SK-N-SH treated with all-trans-retinoic acid at 6 μM for 48 hours (cell line): ENCODE measurements around the gene ATP2C1.

Experiments used
- ATAC-seq: fragments of 200-7000 bp; cut with Tn5 transposase; 3 replicates; pipeline ENCODE4 v1.9.1; 2020; ENCODE audit warnings: mild to moderate bottlenecking, moderate library complexity
- ARNTL ChIP-seq: fragments of 450-650 bp; formaldehyde crosslinking; IDR thresholded peaks from 2 replicates; pipeline ENCODE4 v1.5.0; 2020; ENCODE audit warnings: low read depth, mild to moderate bottlenecking, moderate library complexity, borderline replicate concordance
- BACH2 ChIP-seq: fragments of 250-450 bp; sonication (Bioruptor Pico); IDR thresholded peaks from 2 replicates; pipeline ENCODE4 v1.9.0; 2021; ENCODE audit warnings: mild to moderate bottlenecking, borderline replicate concordance
- CREB5 ChIP-seq: fragments of 250-450 bp; sonication (Bioruptor Pico); IDR thresholded peaks from 2 replicates; pipeline ENCODE4 v1.5.1; 2020; ENCODE audit warnings: low read depth, mild to moderate bottlenecking, moderate library complexity
- CSDC2 ChIP-seq: fragments of 250-450 bp; sonication (Bioruptor Pico); IDR thresholded peaks from 2 replicates; pipeline ENCODE4 v1.5.0; 2020; ENCODE audit warnings: mild to moderate bottlenecking, moderate library complexity
- CSRNP3 ChIP-seq: fragments of 250-450 bp; sonication (Bioruptor Pico); IDR thresholded peaks from 2 replicates; pipeline ENCODE4 v1.5.1; 2021; ENCODE audit warnings: mild to moderate bottlenecking, moderate library complexity
- ESRRG ChIP-seq: fragments of 250-450 bp; sonication (Bioruptor Pico); IDR thresholded peaks from 2 replicates; pipeline ENCODE4 v1.6.1; 2021; ENCODE audit warnings: mild to moderate bottlenecking
- GLIS3 ChIP-seq: fragments of 250-450 bp; sonication (Bioruptor Pico); IDR thresholded peaks from 2 replicates; pipeline ENCODE4 v1.5.0; 2020; ENCODE audit warnings: mild to moderate bottlenecking, moderate library complexity
- ISL1 ChIP-seq: fragments of 250-450 bp; sonication (Bioruptor Pico); IDR thresholded peaks from 2 replicates; pipeline ENCODE4 v2.1.2; 2022; ENCODE audit warnings: mild to moderate bottlenecking, moderate library complexity
- OSR1 ChIP-seq: fragments of 250-450 bp; sonication (Bioruptor Pico); IDR thresholded peaks from 2 replicates; pipeline ENCODE4 v1.8.0; 2022; ENCODE audit warnings: moderate library complexity, mild to moderate bottlenecking, inconsistent platforms
- PATZ1 ChIP-seq: fragments of 250-450 bp; sonication (Bioruptor Pico); IDR thresholded peaks from 2 replicates; pipeline ENCODE4 v1.8.0; 2020; ENCODE audit warnings: mild to moderate bottlenecking, moderate library complexity, borderline replicate concordance
- POU6F1 ChIP-seq: fragments of 250-450 bp; sonication (Bioruptor Pico); IDR thresholded peaks from 2 replicates; pipeline ENCODE4 v1.8.0; 2021; ENCODE audit warnings: low read depth, mild to moderate bottlenecking, moderate library complexity, borderline replicate concordance
- PPARA ChIP-seq: fragments of 250-450 bp; sonication (Bioruptor Pico); IDR thresholded peaks from 2 replicates; pipeline ENCODE4 v1.5.0; 2020; ENCODE audit warnings: mild to moderate bottlenecking, borderline replicate concordance
- RARB ChIP-seq: fragments of 250-450 bp; sonication (Bioruptor Pico); IDR thresholded peaks from 2 replicates; pipeline ENCODE4 v1.8.0; 2021; ENCODE audit warnings: mild to moderate bottlenecking, moderate library complexity
- SNAI2 ChIP-seq: fragments of 250-450 bp; sonication (Bioruptor Pico); IDR thresholded peaks from 2 replicates; pipeline ENCODE4 v1.5.0; 2020; ENCODE audit warnings: mild to moderate bottlenecking, moderate library complexity
- TCF4 ChIP-seq: fragments of 250-450 bp; sonication (Bioruptor Pico); IDR thresholded peaks from 2 replicates; pipeline ENCODE4 v1.8.0; 2021; ENCODE audit warnings: mild to moderate bottlenecking, moderate library complexity, borderline replicate concordance
- TOX ChIP-seq: fragments of 250-450 bp; sonication (Bioruptor Pico); IDR thresholded peaks from 2 replicates; pipeline ENCODE4 v1.8.0; 2021; ENCODE audit warnings: mild to moderate bottlenecking, moderate library complexity, borderline replicate concordance
- TSHZ2 ChIP-seq: fragments of 250-450 bp; sonication (Bioruptor Pico); IDR thresholded peaks from 2 replicates; pipeline ENCODE4 v1.5.0; 2020; ENCODE audit warnings: mild to moderate bottlenecking, moderate library complexity
- ZC3H10 ChIP-seq: fragments of 250-450 bp; sonication (Bioruptor Pico); IDR thresholded peaks from 2 replicates; pipeline ENCODE4 v1.5.1; 2021; ENCODE audit warnings: mild to moderate bottlenecking, moderate library complexity
- ZFP3 ChIP-seq: fragments of 250-450 bp; sonication (Bioruptor Pico); IDR thresholded peaks from 2 replicates; pipeline ENCODE4 v1.5.0; 2020; ENCODE audit warnings: mild to moderate bottlenecking, moderate library complexity
- ZFP30 ChIP-seq: fragments of 450-650 bp; formaldehyde crosslinking; IDR thresholded peaks from 2 replicates; pipeline ENCODE4 v1.5.0; 2022; ENCODE audit warnings: mild to moderate bottlenecking, moderate library complexity
- ZNF565 ChIP-seq: fragments of 450-650 bp; formaldehyde crosslinking; conservative IDR thresholded peaks from 2 replicates; pipeline ENCODE4 v1.5.0; 2020; ENCODE audit warnings: low read depth, mild to moderate bottlenecking, moderate library complexity
- ZNF70 ChIP-seq: fragments of 450-650 bp; formaldehyde crosslinking; IDR thresholded peaks from 2 replicates; pipeline ENCODE4 v1.5.0; 2020; ENCODE audit warnings: mild to moderate bottlenecking, moderate library complexity
- ZNF8 ChIP-seq: fragments of 450-650 bp; formaldehyde crosslinking; IDR thresholded peaks from 2 replicates; pipeline ENCODE4 v1.5.0; 2020; ENCODE audit warnings: mild to moderate bottlenecking, moderate library complexity

ATP2C1 gene

GRCh38 chr3:130907500-130907899 lies 13.6 kb downstream of the ATP2C1 start:
- TF ChIP-seq CSDC2 (no peak), ZNF565 (CRISPR knock-in tag) (no peak), CREB5 (CRISPR knock-in tag) (no peak), ARNTL (CRISPR knock-in tag) (no peak), ZNF8 (CRISPR knock-in tag) (no peak), RARB (no peak), ZC3H10 (CRISPR knock-in tag) (no peak), ISL1 (CRISPR knock-in tag) (no peak), PPARA (CRISPR knock-in tag) (no peak), POU6F1 (CRISPR knock-in tag) (no peak), PATZ1 (CRISPR knock-in tag) (no peak), BACH2 (CRISPR knock-in tag) (no peak), CSRNP3 (CRISPR knock-in tag) (no peak), ESRRG (CRISPR knock-in tag) (no peak), ZFP3 (CRISPR knock-in tag) (no peak), ZNF70 (CRISPR knock-in tag) (no peak), ZFP30 (CRISPR knock-in tag) (no peak), SNAI2 (no peak), TOX (CRISPR knock-in tag) (no peak), GLIS3 (CRISPR knock-in tag) (no peak)
- no peak for ATAC-seq

- TF ChIP-seq PPARA (CRISPR knock-in tag): no peak
- no peak for TF ChIP-seq ZNF70 (CRISPR knock-in tag)
- no peak for TF ChIP-seq ZFP30 (CRISPR knock-in tag)
- no peak for TF ChIP-seq GLIS3 (CRISPR knock-in tag)
- no peak for TF ChIP-seq RARB
- no peak for TF ChIP-seq TCF4
- TF ChIP-seq ESRRG (CRISPR knock-in tag): no peak
- no peak for TF ChIP-seq OSR1 (CRISPR knock-in tag)
- TF ChIP-seq TOX (CRISPR knock-in tag): no peak
- no peak for TF ChIP-seq ZC3H10 (CRISPR knock-in tag)
- TF ChIP-seq ZFP3 (CRISPR knock-in tag): no peak
- no peak for TF ChIP-seq CSRNP3 (CRISPR knock-in tag)
- TF ChIP-seq SNAI2: no peak
- TF ChIP-seq ZNF8 (CRISPR knock-in tag): no peak
- TF ChIP-seq BACH2 (CRISPR knock-in tag): no peak
- ATAC-seq: no peak
Observed at GRCh38 chr3:130907966-130908365, 14.1 kb downstream of the ATP2C1 start.

GRCh38 chr3:130915567-130916292 lies 21.8 kb downstream of the ATP2C1 start:
- TF ChIP-seq TSHZ2 (no peak), ZNF8 (CRISPR knock-in tag) (no peak)
- ATAC-seq: no peak
